Stimulated activated CD8-positive, alpha-beta memory T cell treated with anti-CD3 and anti-CD28 coated beads, Interleukin-12 subunit alpha, Interleukin-12 subunit beta, amount 100 ng/mL, for 24 hours (primary cell): ENCODE data around the gene KRT75.
"Not testable (repeated sequence)": the region's sequence is repeated elsewhere in the genome, so short reads cannot be mapped to it uniquely, and the experiment has no call there.

ENCODE experiments used
- DNase-seq: peaks from one replicate; pipeline ENCODE4 v3.0.0-alpha.2; 2020; ENCODE audit errors: extremely low read depth

The KRT75 gene

DNA sequence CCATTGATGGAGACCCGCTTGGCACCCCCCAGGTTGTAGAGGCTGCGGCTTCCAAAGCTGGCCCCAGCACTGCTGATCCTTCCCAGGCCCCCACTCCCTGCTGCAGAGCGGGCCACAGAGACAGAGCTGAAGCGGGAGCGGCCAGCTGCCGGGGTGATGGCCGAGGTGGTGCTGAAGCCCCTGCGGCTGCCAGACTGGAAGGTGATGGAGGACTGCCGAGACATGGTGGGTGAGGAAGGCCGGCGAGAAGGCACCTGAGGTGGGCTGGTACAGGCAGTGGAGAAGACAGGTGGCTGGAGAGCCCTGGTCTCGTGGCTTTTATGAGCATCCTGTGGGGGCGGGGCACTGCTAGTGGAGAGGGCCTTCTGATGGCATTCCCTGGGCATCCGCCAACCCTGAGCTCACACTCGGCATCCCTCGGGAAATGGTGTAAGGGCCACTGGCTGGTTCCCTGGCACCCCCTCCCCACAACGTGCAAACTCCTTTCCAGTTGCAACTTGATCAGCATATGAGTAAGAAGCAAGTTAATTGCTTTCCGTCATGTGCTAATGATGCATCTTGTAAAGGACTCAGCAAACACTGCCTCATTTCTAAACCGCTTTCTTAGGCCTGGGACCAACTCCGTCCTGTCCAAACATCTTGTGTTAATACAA is at the start of gene KRT75:
TSS of gene KRT75 (minus strand) at position 291 of the 653 bp plus-strand sequence. CDS start at position 224, 67 bp downstream.
- no peak for DNase-seq

DNA sequence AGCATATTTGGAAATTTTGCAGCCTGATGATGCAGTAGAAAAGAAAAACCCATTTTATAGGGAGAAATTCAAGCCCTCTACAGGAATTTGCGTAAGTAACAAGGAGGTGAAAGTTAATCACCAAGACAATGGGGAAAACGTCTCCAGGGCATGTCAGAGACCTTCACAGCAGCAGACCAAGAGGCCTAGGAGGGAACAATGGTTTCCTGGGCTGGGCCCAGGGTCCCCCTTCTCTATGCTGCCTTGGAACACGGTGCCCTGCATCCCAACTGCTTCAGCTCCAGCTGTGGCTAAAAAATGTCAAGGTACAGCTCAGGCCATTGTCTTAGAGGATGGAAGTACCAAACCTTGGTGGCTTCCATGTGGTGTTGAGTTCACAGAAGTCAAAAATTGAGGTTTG is 45.9 kb upstream of the KRT75 start:
- no peak for DNase-seq

DNA sequence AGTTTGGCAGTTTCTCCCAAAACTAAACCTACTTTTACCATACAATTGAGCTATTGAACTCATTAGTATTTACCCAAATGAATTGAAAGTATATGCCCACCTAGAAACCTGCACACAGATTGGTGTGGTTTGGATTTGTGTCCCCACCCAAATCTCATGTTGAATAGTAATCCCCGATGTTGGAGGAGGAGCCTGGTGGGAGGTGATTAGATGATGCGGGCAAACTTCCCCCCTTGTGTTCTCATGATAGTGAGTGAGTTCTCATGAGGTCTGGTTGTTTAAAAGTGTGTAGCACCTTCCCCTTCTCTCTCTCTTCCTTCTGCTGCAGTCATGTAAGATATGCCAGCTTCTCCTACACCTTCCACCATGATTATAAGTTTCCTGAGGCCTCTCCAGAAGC is 43.5 kb upstream of the KRT75 start:
- DNase-seq, result no peak

GRCh38 chr12:52474212-52474611 is 40.0 kb upstream of the KRT75 start:
- no peak for DNase-seq

GRCh38 chr12:52473768-52474167 is 39.6 kb upstream of the KRT75 start, which contains the start of gene KRT6C:
KRT6C (minus strand) TSS chr12:52473805; CDS start chr12:52473737, 68 bp downstream.
- no peak for DNase-seq

DNA sequence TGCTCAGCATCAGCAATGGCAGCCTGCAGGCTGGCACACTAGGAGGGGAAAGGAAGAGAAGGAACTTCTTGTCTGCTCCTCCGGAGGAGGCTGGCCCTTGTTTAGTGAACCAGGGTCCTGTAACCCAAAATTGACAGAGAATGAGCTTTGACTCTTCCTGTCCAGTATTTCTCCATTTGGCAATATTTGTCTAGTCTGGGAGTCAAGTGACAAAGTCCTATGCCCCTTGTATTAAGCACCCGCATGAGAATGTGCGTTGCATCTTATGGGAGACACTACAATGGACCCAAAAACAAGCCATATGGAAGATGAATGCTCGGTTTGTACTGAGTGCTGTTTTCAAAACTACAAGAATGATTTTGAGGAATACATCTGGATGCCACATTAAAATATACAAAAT is 35.7 kb upstream of the KRT75 start:
- no peak for DNase-seq

GRCh38 chr12:52464897-52465296 is 30.7 kb upstream of the KRT75 start:
- no peak for DNase-seq

GRCh38 chr12:52461693-52462092 is 27.5 kb upstream of the KRT75 start:
- no peak for DNase-seq

- no peak for DNase-seq
Observed at GRCh38 chr12:52458861-52459260, 24.7 kb upstream of the KRT75 start.

DNA sequence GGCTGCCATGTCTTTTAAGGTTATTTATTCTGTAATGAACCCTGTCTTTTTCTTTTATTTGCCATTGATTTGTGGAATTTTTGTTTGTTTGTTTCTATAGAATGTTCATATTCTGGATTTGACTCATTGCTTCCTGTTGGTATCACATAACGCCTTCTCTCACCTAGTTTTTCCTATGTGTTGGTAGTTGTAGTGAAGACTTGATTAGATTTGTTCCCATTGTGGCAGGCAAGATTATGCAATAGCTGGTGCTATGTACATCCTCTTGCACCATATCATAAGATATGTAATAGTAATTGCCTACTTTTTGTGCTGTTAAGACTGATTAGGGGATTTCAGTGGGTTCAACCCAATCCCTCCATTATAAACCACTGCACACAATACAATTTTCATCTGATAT is 21.6 kb upstream of the KRT75 start:
- no peak for DNase-seq

DNA sequence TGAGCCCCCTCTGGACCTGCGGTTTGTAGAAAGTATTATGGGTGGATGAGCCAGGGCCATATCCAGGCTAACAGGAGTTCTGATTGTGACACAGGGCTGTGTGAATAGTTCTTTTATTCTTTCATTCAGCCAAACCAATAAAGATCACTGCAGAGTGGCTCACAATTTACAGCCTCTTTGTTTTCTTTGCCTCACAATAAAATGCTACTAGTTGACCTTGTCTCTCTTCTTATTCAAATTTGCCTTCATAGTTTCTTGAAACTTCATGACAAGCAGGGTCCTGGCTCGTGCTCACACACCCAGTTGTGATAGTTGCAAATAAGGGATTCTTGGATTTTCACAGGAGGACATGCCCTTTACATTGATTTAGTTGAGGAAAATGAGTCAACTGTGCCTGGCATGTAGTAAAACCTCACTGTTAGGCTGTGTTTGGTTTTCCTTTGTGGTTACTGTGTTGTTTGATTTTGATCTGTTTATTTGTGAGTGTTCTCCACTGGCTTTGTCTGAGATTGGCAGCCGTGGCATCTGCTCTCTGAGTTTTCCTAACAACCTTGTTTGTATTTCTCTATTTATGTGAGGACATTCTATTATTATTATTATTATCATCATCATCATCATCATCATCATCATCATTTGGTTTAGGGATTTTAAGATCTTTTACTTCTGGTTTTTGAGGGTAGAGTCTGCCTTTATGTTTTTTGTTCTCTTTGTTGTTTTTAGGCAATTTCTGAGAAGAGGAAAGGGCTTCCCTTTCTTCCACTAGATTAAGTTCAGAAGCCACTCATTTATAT is 20.4 kb upstream of the KRT75 start:
- no peak for DNase-seq

DNA sequence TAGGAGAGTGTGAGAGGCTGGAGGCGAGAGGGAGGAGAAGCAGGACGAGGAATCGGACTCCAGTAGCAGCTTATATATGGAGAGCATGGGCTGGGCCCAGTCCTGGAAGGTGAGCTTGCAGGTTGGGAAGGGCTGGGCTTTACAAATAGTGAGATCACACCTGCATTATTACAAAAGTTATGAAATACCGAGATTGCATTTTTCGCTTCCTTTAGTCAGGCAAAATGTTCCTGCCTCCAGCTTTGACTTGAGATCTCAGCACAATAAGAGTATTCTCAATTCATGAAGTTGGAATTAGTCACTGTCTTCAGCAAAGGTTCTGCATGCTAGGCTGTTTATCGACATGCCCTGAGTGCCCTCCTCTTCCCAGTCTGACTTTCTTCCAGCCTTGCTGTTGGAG is 17.9 kb upstream of the KRT75 start, which contains the start of gene KRT6B:
TSS of gene KRT6B (minus strand) at position 46 of the 400 bp plus-strand sequence. CDS start 68 bp downstream, outside the sequence.
- no peak for DNase-seq

- no peak for DNase-seq
Observed at GRCh38 chr12:52448228-52448627, 14.1 kb upstream of the KRT75 start.

GRCh38 chr12:52447196-52447595 is 13.0 kb upstream of the KRT75 start:
- not testable (repeated sequence) for DNase-seq

DNA sequence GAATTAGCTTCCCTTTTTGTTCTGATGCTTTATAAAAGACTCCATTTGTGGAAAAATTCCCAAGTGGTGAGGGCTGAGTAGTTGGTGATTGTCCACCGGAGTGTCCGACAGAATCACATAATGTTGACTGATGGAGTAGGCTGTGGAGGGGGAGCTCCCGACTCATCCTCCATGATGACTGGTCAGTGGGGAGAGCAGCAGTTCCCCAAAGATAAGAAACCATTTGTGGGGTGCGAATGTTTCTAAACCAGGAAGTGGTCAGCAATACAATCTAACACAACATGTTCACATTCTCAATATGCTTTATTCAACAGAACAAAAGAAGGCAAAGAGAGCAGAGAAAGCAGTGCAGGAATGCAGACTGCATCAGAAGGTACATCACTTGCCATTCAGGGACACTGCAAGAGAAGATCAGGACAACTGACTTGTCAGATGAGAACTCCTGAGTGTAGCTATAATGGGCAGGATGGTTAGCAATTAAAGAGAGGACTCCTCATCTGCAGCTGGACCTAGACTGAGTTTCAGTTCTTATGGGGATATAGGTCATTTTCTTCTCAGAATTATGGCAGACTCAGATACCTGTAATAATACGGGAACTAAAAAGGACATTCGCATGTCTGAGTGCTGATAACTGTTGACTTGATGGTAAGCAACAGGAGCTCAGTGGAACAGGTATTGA is 12.3 kb upstream of the KRT75 start:
- no peak for DNase-seq

GRCh38 chr12:52445876-52446275 is 11.7 kb upstream of the KRT75 start:
- no peak for DNase-seq

DNA sequence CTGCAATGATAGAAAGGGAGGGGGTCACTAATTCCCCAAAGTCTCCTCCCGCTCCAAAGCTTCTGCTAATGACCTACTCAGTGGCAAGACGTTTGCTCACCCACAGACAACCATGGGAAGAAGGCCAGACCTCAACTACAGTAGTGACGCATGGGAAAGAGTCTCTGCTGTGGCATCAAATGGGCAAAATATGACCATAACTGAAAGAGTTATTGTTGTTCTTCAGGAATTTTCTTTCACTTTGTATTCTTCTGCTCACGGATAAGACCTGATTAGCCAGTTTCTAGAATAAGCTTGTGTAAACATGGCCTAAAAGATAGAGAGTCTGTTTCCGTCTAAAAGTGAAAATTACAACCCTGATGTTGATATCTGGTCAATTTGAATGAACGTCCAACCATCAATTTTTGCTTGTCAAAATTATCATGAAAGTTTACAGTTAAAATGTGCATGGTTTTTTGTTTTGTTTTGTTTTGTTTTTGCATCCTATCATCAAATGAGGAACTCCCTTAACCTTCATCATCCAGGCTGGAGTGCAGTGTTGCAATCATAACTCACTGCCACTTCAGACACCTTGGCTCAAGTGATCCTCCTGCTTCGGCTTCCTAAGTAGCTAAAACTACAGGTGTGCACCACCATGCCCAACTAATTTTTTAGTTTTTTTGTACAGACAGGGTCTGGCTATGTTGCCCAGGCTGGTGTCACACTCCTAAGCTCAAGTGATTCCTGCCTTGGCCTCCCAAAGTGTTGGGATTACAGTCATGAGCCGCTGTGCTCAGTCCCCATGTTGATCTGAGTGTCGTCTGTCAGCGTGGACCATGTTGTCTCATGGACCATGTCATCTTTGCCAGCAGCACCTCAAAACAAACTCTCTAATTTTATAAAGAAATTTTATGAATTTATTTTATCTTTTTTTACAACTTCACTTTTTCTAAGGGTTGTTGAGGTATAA is 10.8 kb upstream of the KRT75 start:
- no peak for DNase-seq

GRCh38 chr12:52443966-52444365 is 9.8 kb upstream of the KRT75 start:
- no peak for DNase-seq

DNA sequence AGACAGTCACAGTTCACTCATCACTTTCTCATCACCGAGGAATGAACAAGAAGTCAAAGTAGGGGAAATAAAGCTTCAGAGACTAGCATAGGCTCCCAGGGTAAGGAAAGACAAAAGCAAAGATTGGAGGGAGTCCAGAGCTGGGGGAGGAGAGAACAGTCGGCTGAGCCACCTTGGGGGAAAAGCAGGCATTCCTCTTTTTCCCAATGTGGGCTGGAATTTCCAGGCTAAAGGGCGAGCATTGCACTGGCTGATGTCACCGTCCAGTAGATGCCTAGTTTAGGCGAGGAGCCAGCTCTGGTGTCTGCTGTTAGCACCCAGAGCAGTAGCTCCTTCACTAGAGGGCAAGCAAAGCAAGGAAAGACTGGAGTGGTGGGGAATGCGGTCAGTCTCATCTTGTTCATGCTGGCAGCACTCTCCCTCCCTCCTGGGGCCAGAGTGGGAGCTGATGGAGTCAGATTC is 8.5 kb upstream of the KRT75 start:
- no peak for DNase-seq

GRCh38 chr12:52441320-52441911 is 7.2 kb upstream of the KRT75 start:
- DNase-seq, result no peak

GRCh38 chr12:52440821-52441319 is 6.7 kb upstream of the KRT75 start:
- DNase-seq, result no peak
